Panc1 (cell line): Measurements from ENCODE around the gene CRY2. TPM values are rescaled to one million over a fixed set of nuclear protein-coding genes. Genes with fewer than 3 reads are reported as not detected.

ENCODE experiments used
- ATAC-seq: fragments of 200-7000 bp; cut with Tn5 transposase; 2 replicates; pipeline ENCODE4 v1.9.1; 2020; ENCODE audit warnings: mild to moderate bottlenecking, moderate library complexity
- BruUV-seq: library from RNA; stranded (reverse); fragments of 400-500 nt; replicated peaks from 2 replicates; lab custom pipeline; 2021; lab: Mats Ljungman, UMichigan
- CTCF ChIA-PET: fragments of 300-600 bp; sonication (Branson Sonifier 250); formaldehyde crosslinking; loops from one replicate; lab custom pipeline; 2022; ENCODE audit warnings: antibody characterized with exemption; lab: Charles Lee
- POLR2A ChIA-PET: fragments of 300-600 bp; sonication (Branson Sonifier 250); formaldehyde crosslinking; loops from one replicate; lab custom pipeline; 2022; ENCODE audit warnings: antibody characterized with exemption; lab: Charles Lee
- DNase-seq: peaks from one replicate; pipeline ENCODE4 v3.0.0-alpha.2; 2010; ENCODE audit warnings: low read depth, low spot score
- H3K27ac ChIP-seq: 2 replicates; pipeline ENCODE4 v1.5.1; 2011; ENCODE audit warnings: mild to moderate bottlenecking, low read length, inconsistent platforms
- H3K27me3 ChIP-seq: fragments of 200-500 bp; sonication (Bioruptor generic); 2 replicates; pipeline ENCODE4 v1.6.0; 2014; ENCODE audit warnings: low read length, inconsistent platforms; ENCODE audit not compliant: control insufficient read depth, insufficient read depth
- H3K36me3 ChIP-seq: fragments of 200-500 bp; sonication (Bioruptor generic); 2 replicates; pipeline ENCODE4 v1.5.1; 2014; ENCODE audit warnings: inconsistent platforms, mild to moderate bottlenecking, low read length, moderate library complexity; ENCODE audit not compliant: control insufficient read depth, insufficient read depth
- H3K4me1 ChIP-seq: 2 replicates; pipeline ENCODE4 v1.5.1; 2011; ENCODE audit warnings: inconsistent platforms, mild to moderate bottlenecking, low read length, moderate library complexity; ENCODE audit not compliant: control insufficient read depth, insufficient read depth
- H3K4me3 ChIP-seq, 2 experiments: 2 replicates each; pipeline ENCODE4 v1.5.1; 2011 to 2012; ENCODE audit warnings: low read depth in 2 of 2, low read length in 2 of 2, mild to moderate bottlenecking in 2 of 2, inconsistent platforms in 1 of 2, moderate library complexity in 1 of 2
- H3K9me3 ChIP-seq: fragments of 200-500 bp; sonication (Bioruptor generic); 2 replicates; pipeline ENCODE4 v1.5.1; 2014; ENCODE audit warnings: low read depth, mild to moderate bottlenecking, inconsistent platforms, low read length, moderate library complexity; ENCODE audit not compliant: control insufficient read depth, insufficient read depth
- POLR2AphosphoS5 ChIP-seq: IDR thresholded peaks from 2 replicates; pipeline ENCODE4 v1.6.1; 2012; ENCODE audit warnings: mild to moderate bottlenecking, low read depth, low read length, moderate library complexity
- REST ChIP-seq, 2 experiments: IDR thresholded peaks; 2 replicates each; pipeline ENCODE4 v1.6.1; 2011 to 2012; ENCODE audit warnings: low read depth in 2 of 2, control low read depth in 1 of 2, low read length in 1 of 2, mild to moderate bottlenecking in 1 of 2, moderate library complexity in 1 of 2; ENCODE audit not compliant: insufficient read depth in 1 of 2
- SIN3A ChIP-seq: IDR thresholded peaks from 2 replicates; pipeline ENCODE4 v1.6.1; 2012; ENCODE audit warnings: low read depth, mild to moderate bottlenecking, low read length, moderate library complexity, borderline replicate concordance; ENCODE audit not compliant: insufficient read depth
- TCF7L2 ChIP-seq: IDR thresholded peaks from 2 replicates; pipeline ENCODE4 v1.6.1; 2011; ENCODE audit warnings: mild to moderate bottlenecking, low read depth, low read length, inconsistent platforms
- in situ Hi-C: cut with HindIII; loops from 2 replicates; pipeline ENCODE4 v1.10.0; 2016; ENCODE audit warnings: low sequenced_read_pairs, low pct_unique_long_range_greater_than_20kb
- intact Hi-C: fragments of 100-400 bp; cut with micrococcal nuclease; formaldehyde crosslinking; loops from one replicate; pipeline ENCODE4 v1.10.0; 2022; ENCODE audit not compliant: unreplicated experiment
- total RNA-seq: library from RNA; stranded (reverse); gene quantifications from one replicate; pipeline ENCODE4 v1.2.1, GENCODE V29; 2021; ENCODE audit not compliant: unreplicated experiment
- TF ChIP-seq, protein P1 (sequence below): fragments of 450-650 bp; IDR thresholded peaks from 2 replicates; pipeline ENCODE4 v1.5.1; 2017; ENCODE audit warnings: mild to moderate bottlenecking

Gene CRY2
- total RNA-seq, 1 experiment from 2014 or later = 14.6 TPM

DNA sequence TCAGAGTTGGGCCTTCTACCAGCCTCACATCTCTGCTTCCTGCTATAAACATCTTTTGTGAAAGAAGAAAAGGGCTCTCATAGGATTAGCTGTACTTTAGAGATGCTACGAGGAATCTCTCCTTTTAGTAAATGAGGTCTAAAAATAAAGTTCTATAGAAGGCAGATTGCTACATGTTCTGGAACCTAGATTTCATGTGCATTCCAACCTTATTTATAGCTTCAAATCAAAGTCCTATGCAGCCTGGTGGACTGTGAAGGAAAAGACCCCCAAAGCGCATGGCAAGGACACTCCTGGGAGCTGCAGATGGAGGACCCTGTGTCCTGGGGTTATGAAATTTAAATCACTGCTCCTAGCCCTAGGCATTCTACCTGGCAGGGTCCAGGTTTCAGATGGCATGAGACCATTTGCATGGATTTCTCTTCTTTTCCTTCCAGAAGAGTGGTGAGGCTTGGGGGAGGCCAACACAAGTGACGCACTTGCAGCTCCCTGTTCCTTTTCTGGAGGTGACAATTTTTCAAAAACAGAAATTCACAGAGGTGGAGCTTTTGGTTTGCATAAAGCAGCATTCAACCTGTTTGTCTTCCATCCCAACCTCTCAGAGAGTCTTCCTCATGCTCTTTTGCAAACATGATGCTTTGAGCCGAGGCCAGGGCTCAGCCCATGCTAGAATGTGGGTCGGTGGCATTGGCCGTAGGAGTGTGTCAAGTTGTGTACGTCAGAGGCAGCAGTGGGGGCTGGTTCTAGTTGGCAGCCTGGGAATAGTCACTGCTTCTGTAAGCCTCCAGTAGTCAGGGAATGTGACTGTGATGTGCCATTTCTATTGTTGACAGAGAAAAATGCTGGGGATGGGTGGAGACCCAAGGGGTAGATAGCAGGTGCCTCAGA is 6.3 kb downstream of the CRY2 start:
- ATAC-seq = no peak
- intact Hi-C loops (no loop called here), in situ Hi-C loops (no loop called here)
- ChIA-PET POLR2A (no interaction called here), CTCF (no interaction called here)
- H3K36me3 ChIP-seq = peaks cover 4% of the 10 kb centered on the region; the same call in 1 of the 2 replicates
- no peak for DNase-seq
- no peak overlapping the region for H3K27ac ChIP-seq
- no peaks in the 10 kb centered on the region for H3K27me3 ChIP-seq
- H3K4me1 ChIP-seq = peaks cover 6% of the 10 kb centered on the region; the same call in 1 of the 2 replicates
- BruUV-seq = no TSS peak
- H3K9me3 ChIP-seq = no peaks in the 10 kb centered on the region
- TF ChIP-seq TCF7L2 (no peak), REST (IDR thresholded peaks at IDR 0.05; ENCODE audit: insufficient read depth in 1 of 2, low read depth in 2 of 2, low read length in 1 of 2) (no peak), SIN3A (no peak), POLR2AphosphoS5 (no peak)
- TF ChIP-seq, protein P1, sequence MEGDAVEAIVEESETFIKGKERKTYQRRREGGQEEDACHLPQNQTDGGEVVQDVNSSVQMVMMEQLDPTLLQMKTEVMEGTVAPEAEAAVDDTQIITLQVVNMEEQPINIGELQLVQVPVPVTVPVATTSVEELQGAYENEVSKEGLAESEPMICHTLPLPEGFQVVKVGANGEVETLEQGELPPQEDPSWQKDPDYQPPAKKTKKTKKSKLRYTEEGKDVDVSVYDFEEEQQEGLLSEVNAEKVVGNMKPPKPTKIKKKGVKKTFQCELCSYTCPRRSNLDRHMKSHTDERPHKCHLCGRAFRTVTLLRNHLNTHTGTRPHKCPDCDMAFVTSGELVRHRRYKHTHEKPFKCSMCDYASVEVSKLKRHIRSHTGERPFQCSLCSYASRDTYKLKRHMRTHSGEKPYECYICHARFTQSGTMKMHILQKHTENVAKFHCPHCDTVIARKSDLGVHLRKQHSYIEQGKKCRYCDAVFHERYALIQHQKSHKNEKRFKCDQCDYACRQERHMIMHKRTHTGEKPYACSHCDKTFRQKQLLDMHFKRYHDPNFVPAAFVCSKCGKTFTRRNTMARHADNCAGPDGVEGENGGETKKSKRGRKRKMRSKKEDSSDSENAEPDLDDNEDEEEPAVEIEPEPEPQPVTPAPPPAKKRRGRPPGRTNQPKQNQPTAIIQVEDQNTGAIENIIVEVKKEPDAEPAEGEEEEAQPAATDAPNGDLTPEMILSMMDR = no peak
- H3K4me3 ChIP-seq = no peak overlapping the region

DNA sequence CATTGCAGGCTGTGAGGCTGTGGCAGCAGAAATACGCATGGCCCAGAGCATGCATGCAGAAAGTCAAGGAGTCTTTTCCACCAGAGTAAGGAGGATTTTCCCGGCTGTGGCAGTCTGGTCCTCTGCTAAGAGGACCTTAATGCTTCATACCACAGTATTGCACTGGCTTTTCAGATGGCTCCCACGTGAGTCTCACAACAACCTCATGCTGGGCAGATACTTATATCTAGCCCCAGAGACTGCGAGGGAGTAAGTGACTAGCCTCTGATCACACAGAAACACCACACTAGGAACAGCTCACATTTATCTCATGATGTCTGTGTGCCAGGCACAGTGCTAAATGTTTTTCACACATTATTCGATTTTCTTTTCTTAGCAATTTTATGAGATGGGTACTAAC is 8.0 kb downstream of the CRY2 start:
- Histone ChIP-seq H3K27me3 (no peaks in the 10 kb centered on the region), H3K27ac (no peak overlapping the region), H3K9me3 (no peaks in the 10 kb centered on the region), H3K4me3 (no peak overlapping the region), H3K4me1 (no peaks in the 10 kb centered on the region; the same call in 1 of the 2 replicates), H3K36me3 (peaks cover 4% of the 10 kb centered on the region; the same call in 1 of the 2 replicates)
- BruUV-seq = no TSS peak
- in situ Hi-C loops = no loop called here
- DNase-seq = no peak
- CTCF ChIA-PET = interaction anchor here (0.7 kb wide), 1 partner anchor 151 kb away, joined by 3 read pairs; no protein-coding TSS in a partner anchor
- intact Hi-C loops = no loop called here
- TF ChIP-seq, protein P1 = no peak
- no peak for TF ChIP-seq REST (IDR thresholded peaks at IDR 0.05; ENCODE audit: insufficient read depth in 1 of 2, low read depth in 2 of 2, low read length in 1 of 2)
- no peak for TF ChIP-seq TCF7L2
- no peak for TF ChIP-seq POLR2AphosphoS5
- TF ChIP-seq SIN3A = no peak
- POLR2A ChIA-PET = no interaction called here
- ATAC-seq = no peak
